Stimulated activated CD4-positive, alpha-beta T cell treated with anti-CD3 and anti-CD28 coated beads, TNF-alpha, amount 100 ng/mL, for 24 hours (primary cell): Measurements from ENCODE around the gene CHD3.
A peak's percentile ranks its signal among the peaks of the same experiment; 100 is the strongest.
"Not testable (repeated sequence)": the region's sequence is repeated elsewhere in the genome, so short reads cannot be mapped to it uniquely, and the experiment has no call there.

Experiments used
- DNase-seq, 3 experiments: peaks; one replicate each; pipeline ENCODE4 v3.0.0-alpha.2; 2020; ENCODE audit warnings: low read depth in 3 of 3

The CHD3 gene

DNA sequence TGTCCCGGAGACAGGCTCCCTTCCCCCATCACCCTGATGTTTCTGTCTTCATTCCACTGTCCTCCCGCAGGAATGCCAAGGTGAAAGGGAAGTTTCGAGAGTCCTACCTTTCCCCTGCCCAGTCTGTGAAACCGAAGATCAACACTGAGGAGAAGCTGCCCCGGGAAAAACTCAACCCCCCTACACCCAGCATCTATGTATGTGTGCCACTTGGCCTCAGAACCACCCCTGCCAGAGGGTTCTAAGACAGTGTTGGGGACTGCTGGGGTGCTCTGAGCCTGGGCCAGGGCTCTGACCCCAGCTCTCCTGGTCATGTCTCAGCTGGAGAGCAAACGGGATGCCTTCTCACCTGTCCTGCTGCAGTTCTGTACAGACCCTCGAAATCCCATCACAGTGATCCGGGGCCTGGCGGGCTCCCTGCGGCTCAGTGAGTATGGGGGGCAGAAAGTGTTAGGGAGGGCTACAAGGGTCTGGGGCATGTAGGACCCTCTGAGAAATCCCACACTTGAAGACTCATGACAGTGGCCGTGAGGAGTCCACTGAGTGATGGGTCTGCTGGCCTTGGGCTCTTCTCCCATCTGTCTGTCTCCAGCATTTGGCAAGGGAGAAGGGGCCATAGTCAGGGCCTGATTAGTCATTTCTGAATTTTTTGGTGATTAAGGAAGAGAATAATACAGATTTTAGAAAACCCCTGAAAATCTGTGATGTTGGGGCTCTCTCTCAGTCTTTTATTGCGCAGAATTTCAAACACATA, 38.7 kb upstream of the CHD3 start:
- no peak for DNase-seq

DNA sequence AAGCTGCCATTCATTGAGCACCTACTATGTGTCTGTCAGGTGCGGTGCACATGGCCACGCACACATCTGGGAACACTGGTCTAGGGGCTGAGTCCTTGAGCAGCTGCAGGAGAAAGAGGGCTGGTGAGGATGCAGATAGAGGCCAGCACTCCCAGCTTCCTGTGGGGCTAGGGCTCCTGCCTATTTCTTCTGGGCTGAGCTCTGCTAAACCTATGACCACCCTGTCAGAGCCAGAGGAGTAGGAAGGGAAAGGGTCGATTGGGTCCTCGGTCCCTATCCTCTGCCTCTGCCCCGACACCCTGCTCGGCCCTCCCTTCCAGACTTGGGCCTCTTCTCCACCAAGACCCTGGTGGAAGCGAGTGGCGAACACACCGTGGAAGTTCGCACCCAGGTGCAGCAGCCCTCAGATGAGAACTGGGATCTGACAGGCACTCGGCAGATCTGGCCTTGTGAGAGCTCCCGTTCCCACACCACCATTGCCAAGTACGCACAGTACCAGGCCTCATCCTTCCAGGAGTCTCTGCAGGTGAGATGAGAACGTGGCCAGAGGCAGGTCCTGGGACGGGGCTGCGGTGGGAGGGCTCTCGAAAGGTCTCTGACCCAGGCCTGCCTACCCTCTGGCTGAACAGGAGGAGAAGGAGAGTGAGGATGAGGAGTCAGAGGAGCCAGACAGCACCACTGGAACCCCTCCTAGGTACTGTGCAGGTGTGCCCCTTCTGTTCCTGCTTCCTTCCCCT, 37.7 kb upstream of the CHD3 start:
- DNase-seq, result no peak

- peak; percentile 86 to 94 (median 86) for DNase-seq
Observed at GRCh38 chr17:7851438-7852261, 36.9 kb upstream of the CHD3 start.

- DNase-seq, result no peak
Observed at GRCh38 chr17:7852262-7852670, 36.3 kb upstream of the CHD3 start.

DNA sequence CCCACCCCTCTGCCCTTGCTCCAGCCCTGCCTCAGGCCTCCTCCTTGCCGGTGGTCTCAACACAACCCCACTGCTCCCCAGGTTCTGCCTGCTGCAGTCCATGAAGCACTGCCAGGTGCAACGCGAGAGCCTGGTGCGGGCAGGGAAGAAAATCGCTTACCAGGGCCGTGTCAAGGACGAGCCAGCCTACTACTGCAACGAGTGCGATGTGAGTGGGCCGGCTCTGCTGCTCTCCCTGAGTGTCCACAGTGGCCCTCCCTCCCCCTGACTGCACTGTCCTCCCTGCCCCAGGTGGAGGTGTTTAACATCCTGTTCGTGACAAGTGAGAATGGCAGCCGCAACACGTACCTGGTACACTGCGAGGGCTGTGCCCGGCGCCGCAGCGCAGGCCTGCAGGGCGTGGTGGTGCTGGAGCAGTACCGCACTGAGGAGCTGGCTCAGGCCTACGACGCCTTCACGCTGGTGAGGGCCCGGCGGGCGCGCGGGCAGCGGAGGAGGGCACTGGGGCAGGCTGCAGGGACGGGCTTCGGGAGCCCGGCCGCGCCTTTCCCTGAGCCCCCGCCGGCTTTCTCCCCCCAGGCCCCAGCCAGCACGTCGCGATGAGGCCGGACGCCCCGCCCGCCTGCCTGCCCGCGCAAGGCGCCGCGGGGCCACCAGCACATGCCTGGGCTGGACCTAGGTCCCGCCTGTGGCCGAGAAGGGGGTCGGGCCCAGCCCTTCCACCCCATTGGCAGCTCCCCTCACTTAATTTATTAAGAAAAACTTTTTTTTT, 35.5 kb upstream of the CHD3 start:
- DNase-seq, result no peak

DNA sequence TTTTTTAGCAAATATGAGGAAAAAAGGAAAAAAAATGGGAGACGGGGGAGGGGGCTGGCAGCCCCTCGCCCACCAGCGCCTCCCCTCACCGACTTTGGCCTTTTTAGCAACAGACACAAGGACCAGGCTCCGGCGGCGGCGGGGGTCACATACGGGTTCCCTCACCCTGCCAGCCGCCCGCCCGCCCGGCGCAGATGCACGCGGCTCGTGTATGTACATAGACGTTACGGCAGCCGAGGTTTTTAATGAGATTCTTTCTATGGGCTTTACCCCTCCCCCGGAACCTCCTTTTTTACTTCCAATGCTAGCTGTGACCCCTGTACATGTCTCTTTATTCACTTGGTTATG, 34.9 kb upstream of the CHD3 start:
- DNase-seq, result no peak

- no peak for DNase-seq
Observed at GRCh38 chr17:7854078-7854777, 34.4 kb upstream of the CHD3 start.

DNA sequence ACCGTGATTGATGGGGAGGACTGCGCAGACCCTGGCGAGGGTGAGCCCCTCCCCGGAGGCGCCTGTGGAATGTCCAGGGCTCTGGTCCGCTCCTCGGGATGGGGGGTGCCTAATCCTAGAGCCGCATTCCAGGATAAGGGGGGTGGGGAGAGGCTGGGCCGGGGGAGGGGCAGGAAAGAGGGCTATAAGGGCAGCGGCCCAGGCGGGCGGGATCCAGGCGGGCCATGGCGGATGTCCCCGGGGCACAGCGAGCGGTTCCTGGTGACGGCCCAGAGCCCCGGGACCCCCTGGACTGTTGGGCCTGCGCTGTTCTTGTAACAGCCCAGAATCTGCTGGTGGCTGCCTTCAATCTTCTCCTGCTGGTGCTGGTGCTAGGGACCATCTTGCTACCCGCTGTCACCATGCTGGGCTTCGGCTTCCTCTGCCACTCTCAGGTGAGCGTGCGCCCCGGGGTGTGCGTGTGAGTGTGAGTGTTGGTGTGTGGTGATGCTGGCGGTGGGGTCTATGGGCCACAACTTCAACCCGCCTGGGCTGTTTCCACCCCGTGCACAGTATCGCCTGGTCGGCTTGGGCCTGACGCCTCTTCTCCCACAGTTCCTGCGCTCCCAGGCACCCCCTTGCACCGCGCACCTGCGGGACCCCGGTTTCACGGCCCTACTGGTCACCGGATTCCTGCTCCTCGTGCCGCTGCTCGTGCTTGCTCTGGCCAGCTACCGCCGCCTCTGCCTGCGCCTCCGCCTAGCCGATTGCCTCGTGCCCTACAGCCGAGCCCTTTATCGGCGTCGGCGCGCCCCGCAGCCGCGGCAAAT, 33.5 kb upstream of the CHD3 start, which contains the start of gene TMEM88:
TMEM88 (plus strand) TSS at position 216 of the 809 bp plus-strand sequence; CDS start at position 225, 9 bp downstream.
- DNase-seq, result no peak

GRCh38 chr17:7855660-7856010, 33.0 kb upstream of the CHD3 start:
- DNase-seq, result no peak

GRCh38 chr17:7856011-7856810, 32.4 kb upstream of the CHD3 start:
- no peak for DNase-seq

- DNase-seq, result peak; percentile 83 to 92 (median 88)
Observed at GRCh38 chr17:7856811-7857712, 31.5 kb upstream of the CHD3 start, which contains the start of gene NAA38. Gene NAA38 (minus strand): TSS chr17:7857559. CDS start chr17:7857463, 96 bp downstream.

- DNase-seq, result peak; percentile 72 to 87 (median 85)
Observed at GRCh38 chr17:7857713-7858521, 30.7 kb upstream of the CHD3 start, which contains the start of gene CYB5D1. Gene CYB5D1 (plus strand): TSS chr17:7858003. CDS start chr17:7858135, 132 bp downstream.

DNA sequence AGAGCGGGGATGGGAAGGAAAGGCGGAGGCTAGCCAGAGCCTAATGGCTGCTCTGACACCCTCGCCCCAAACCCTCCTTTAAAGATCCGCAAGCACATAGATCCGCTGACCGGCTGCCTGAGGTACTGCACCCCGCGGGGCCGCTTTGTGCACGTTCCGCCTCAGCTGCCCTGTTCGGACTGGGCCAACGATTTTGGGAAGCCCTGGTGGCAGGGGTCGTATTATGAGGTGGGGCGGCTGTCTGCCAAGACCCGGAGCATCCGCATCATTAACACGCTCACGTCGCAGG, 30.1 kb upstream of the CHD3 start:
- no peak for DNase-seq

DNA sequence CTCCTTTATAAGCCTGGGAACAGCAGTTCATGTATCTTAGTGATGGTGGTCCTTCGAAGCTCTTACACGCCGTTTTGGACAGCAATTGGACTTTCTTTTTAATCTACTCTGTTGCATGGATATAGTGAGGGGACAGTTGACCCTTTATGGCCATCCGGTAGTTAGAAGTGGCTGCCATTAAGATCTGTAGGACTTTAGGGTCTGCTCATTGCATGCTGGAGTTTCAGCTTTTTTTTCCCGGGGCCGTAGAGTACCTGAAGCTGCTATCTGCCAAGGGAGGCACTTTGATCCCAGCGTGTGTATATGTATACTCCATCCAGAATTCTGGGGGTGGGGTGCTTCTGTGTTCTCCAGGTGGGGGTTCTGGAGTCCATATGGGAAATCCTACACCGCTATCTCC, 29.6 kb upstream of the CHD3 start:
- DNase-seq, result no peak

DNA sequence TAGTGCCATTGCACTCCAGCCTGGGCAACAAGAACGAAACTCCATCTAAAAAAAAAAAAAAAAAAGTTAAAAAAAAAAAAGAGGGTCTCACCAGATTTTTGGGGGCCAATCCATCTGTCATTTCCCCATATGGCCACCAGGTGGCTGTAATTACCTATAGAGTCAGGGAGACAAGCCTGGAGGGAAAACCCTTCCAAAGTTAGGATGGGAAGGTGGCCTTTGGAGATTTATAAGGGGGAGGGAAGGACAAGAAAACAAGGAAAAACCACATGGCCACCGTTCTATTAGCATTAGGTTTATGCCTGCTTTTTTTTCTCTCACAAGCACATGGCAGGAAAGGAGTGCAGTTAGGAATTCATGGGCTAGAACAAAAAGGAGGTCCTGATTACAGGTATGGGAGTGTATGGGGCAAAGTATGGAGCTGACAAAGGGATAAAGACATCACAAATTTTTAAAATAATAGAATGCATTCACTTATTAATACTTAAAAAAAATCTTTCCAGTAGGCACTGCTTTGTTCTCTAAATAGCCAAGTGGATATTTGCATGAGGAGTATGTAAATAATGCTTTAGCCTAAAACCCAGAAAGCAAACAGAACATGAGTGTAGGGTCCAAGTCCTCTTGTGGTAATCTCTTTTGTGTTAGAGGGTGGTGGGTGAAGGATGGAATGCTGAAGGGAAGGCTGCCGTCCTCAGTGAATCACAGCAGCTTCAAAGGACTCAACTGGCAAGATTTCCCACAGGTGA, 25.7 kb upstream of the CHD3 start:
- DNase-seq, result no peak

- not testable (repeated sequence) for DNase-seq
Observed at GRCh38 chr17:7864384-7864783, 24.2 kb upstream of the CHD3 start.
